GM12892 (cell line): ENCODE results near the gene FNBP1.
"Not testable (repeated sequence)": the region's sequence is repeated elsewhere in the genome, so short reads cannot be mapped to it uniquely, and the experiment has no call there.

Experiments
- POLR2A ChIP-seq: IDR thresholded peaks from 2 replicates; pipeline ENCODE4 v1.6.1; 2011; ENCODE audit warnings: low read depth, low read length, control low read depth
- POLR2AphosphoS5 ChIP-seq: IDR thresholded peaks from 2 replicates; pipeline ENCODE4 v1.6.1; 2011; ENCODE audit warnings: low read depth, low read length, control low read depth
- TAF1 ChIP-seq: IDR thresholded peaks from 2 replicates; pipeline ENCODE4 v1.6.1; 2011; ENCODE audit warnings: low read depth, mild to moderate bottlenecking, control low read depth, low read length, borderline replicate concordance

- TF ChIP-seq POLR2A, TAF1: not testable (repeated sequence)
- TF ChIP-seq POLR2AphosphoS5 = 0 out of 2 replicates have a peak, but pooled peaks have one; percentile 45
Measured at GRCh38 chr9:130017510-130017909, 25.5 kb downstream of the FNBP1 start.
